OCI-LY3 (cell line): ENCODE results near the gene CCDC154.

Experiments
- CTCF ChIP-seq: fragments of 200-600, 300-600 bp; sonication (generic); IDR thresholded peaks from 2 replicates; pipeline ENCODE4 v1.5.1; 2014; ENCODE audit warnings: antibody characterized with exemption, low read length, low read depth
- EZH2phosphoT487 ChIP-seq: fragments of 200-600 bp; shearing (Covaris generic); IDR thresholded peaks from 2 replicates; pipeline ENCODE4 v1.6.1; 2018; ENCODE audit warnings: antibody characterized with exemption, mixed run types, low read depth

DNA sequence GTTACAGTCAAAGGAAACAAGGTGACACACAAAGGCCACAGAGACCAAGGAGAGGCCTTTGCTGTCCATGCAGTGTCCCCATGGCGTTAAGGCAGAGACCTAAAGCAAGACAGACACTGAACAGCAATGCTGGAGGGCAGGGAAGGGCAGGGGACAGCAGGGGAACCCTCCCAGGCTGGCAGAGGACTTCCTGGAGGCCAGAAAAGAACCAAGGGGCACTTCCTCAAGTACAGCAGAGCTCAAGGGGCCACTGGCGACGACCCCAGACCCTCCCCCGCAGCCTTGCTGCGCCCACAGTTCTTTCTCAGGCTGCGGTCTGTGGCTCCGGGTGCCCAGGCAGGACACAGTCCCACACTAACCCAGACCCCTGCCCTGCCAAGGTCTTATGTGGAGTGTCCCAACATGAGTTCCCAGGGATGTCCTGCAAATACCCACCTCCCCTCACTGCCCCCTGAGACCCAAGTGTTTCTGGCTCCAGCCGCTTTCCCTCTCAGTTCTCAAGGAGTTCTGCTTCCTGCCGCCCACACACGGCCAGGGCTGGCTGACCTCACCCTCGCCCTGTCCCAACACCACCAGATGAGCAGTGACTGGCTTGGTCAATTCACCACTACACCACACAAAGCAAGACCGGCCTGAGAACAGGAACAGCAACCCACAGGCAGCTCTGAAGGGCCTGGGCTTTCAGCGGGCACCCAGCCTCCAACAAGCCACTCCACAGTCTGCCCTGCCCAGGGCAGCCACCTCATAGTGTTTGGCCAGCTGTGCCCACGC is 26.3 kb upstream of the CCDC154 start:
- TF ChIP-seq CTCF (no peak), EZH2phosphoT487 (no peak)
